Measurements from ENCODE around the gene RNF126.
"Not testable (repeated sequence)": the region's sequence is repeated elsewhere in the genome, so short reads cannot be mapped to it uniquely, and the experiment has no call there.

Gene RNF126

GRCh38 chr19:623175-623916, 39.7 kb downstream of the RNF126 start:
- no peak for ATAC-seq (ENCODE audit: insufficient read depth, low read depth)
- Histone ChIP-seq H3K4me1 (ENCODE audit: insufficient read depth, low read length) (0 out of 2 replicates have a peak, but pooled peaks cover 2% of the 10 kb centered on the region), H3K4me3 (ENCODE audit: low read depth in 1 of 2, low read length in 2 of 2) (no peak overlapping the region), H3K9ac (ENCODE audit: low read depth, low read length) (no peak overlapping the region), H3K27ac (ENCODE audit: low read length) (no peak overlapping the region), H4K20me1 (ENCODE audit: insufficient read depth, low read length) (peaks cover 21% of the 10 kb centered on the region), H3K79me2 (ENCODE audit: insufficient read depth, low read length) (peaks cover 11% of the 10 kb centered on the region; the same call in 1 of the 2 replicates), H3K36me3 (ENCODE audit: insufficient read depth, low read length) (peaks cover 81% of the 10 kb centered on the region), H2AFZ (ENCODE audit: low read depth, low read length) (no peak overlapping the region), H3K9me3 (ENCODE audit: insufficient read depth, low read length, severe bottlenecking) (no peaks in the 10 kb centered on the region), H3K4me2 (ENCODE audit: insufficient read depth, low read length) (no peak overlapping the region), H3K27me3 (ENCODE audit: insufficient read depth, low read length, poor library complexity) (no peaks in the 10 kb centered on the region)
- no peak for DNase-seq
- TF ChIP-seq CTCF (IDR thresholded peaks at IDR 0.05; ENCODE audit: borderline replicate concordance, extremely low read depth, low read length, poor library complexity, severe bottlenecking) (no peak), EZH2 (IDR thresholded peaks at IDR 0.05; ENCODE audit: borderline replicate concordance, low read depth, low read length, severe bottlenecking) (no peak)

- H3K27ac ChIP-seq (ENCODE audit: low read length): no peak overlapping the region
- H3K36me3 ChIP-seq (ENCODE audit: insufficient read depth, low read length): peaks cover 80% of the 10 kb centered on the region
- no peak for DNase-seq
- no peak overlapping the region for H2AFZ ChIP-seq (ENCODE audit: low read depth, low read length)
- peaks cover 16% of the 10 kb centered on the region for H4K20me1 ChIP-seq (ENCODE audit: insufficient read depth, low read length)
- no peaks in the 10 kb centered on the region for H3K27me3 ChIP-seq (ENCODE audit: insufficient read depth, low read length, poor library complexity)
- H3K79me2 ChIP-seq (ENCODE audit: insufficient read depth, low read length): peaks cover 4% of the 10 kb centered on the region; the same call in 1 of the 2 replicates
- no peaks in the 10 kb centered on the region for H3K9me3 ChIP-seq (ENCODE audit: insufficient read depth, low read length, severe bottlenecking)
- ATAC-seq (ENCODE audit: insufficient read depth, low read depth): no peak
- no peak overlapping the region for H3K4me2 ChIP-seq (ENCODE audit: insufficient read depth, low read length)
- no peak overlapping the region for H3K9ac ChIP-seq (ENCODE audit: low read depth, low read length)
- TF ChIP-seq CTCF (IDR thresholded peaks at IDR 0.05; ENCODE audit: borderline replicate concordance, extremely low read depth, low read length, poor library complexity, severe bottlenecking) (no peak), EZH2 (IDR thresholded peaks at IDR 0.05; ENCODE audit: borderline replicate concordance, low read depth, low read length, severe bottlenecking) (no peak)
- H3K4me3 ChIP-seq (ENCODE audit: low read depth in 1 of 2, low read length in 2 of 2): no peak overlapping the region
- no peaks in the 10 kb centered on the region for H3K4me1 ChIP-seq (ENCODE audit: insufficient read depth, low read length)
Observed at GRCh38 chr19:622666-623065, 40.3 kb downstream of the RNF126 start.

- ATAC-seq (ENCODE audit: insufficient read depth, low read depth) (no peak), DNase-seq (no peak)
- peaks cover 82% of the 10 kb centered on the region for H3K36me3 ChIP-seq (ENCODE audit: insufficient read depth, low read length)
- H4K20me1 ChIP-seq (ENCODE audit: insufficient read depth, low read length): peaks cover 16% of the 10 kb centered on the region
- H3K4me2 ChIP-seq (ENCODE audit: insufficient read depth, low read length): no peak overlapping the region
- H3K27ac ChIP-seq (ENCODE audit: low read length): no peak overlapping the region
- no peak overlapping the region for H2AFZ ChIP-seq (ENCODE audit: low read depth, low read length)
- no peaks in the 10 kb centered on the region for H3K4me1 ChIP-seq (ENCODE audit: insufficient read depth, low read length)
- no peak for TF ChIP-seq CTCF (IDR thresholded peaks at IDR 0.05; ENCODE audit: borderline replicate concordance, extremely low read depth, low read length, poor library complexity, severe bottlenecking)
- TF ChIP-seq EZH2 (IDR thresholded peaks at IDR 0.05; ENCODE audit: borderline replicate concordance, low read depth, low read length, severe bottlenecking): no peak
- H3K4me3 ChIP-seq (ENCODE audit: low read depth in 1 of 2, low read length in 2 of 2): no peak overlapping the region
- H3K9me3 ChIP-seq (ENCODE audit: insufficient read depth, low read length, severe bottlenecking): no peaks in the 10 kb centered on the region
- H3K79me2 ChIP-seq (ENCODE audit: insufficient read depth, low read length): no peaks in the 10 kb centered on the region; the same call in 1 of the 2 replicates
- no peaks in the 10 kb centered on the region for H3K27me3 ChIP-seq (ENCODE audit: insufficient read depth, low read length, poor library complexity)
- H3K9ac ChIP-seq (ENCODE audit: low read depth, low read length): no peak overlapping the region
Observed at GRCh38 chr19:621819-622218, 41.2 kb downstream of the RNF126 start.

GRCh38 chr19:621191-621590, 41.8 kb downstream of the RNF126 start:
- not testable (repeated sequence) for H3K79me2 ChIP-seq (ENCODE audit: insufficient read depth, low read length)

More at GRCh38 chr19:621191-621590, 41.8 kb downstream of the RNF126 start:
- H3K4me2 ChIP-seq (ENCODE audit: insufficient read depth, low read length); H3K27ac ChIP-seq (ENCODE audit: low read length); H3K9me3 ChIP-seq (ENCODE audit: insufficient read depth, low read length, severe bottlenecking); H2AFZ ChIP-seq (ENCODE audit: low read depth, low read length); H3K27me3 ChIP-seq (ENCODE audit: insufficient read depth, low read length, poor library complexity); H3K4me1 ChIP-seq (ENCODE audit: insufficient read depth, low read length); DNase-seq; ATAC-seq (ENCODE audit: insufficient read depth, low read depth); H3K9ac ChIP-seq (ENCODE audit: low read depth, low read length); H3K4me3 ChIP-seq (ENCODE audit: low read depth in 1 of 2, low read length in 2 of 2): not testable (repeated sequence)
- H3K36me3 ChIP-seq (ENCODE audit: insufficient read depth, low read length): peaks cover 82% of the 10 kb centered on the region
- peaks cover 16% of the 10 kb centered on the region for H4K20me1 ChIP-seq (ENCODE audit: insufficient read depth, low read length)
